22Rv1 (cell line): ENCODE results near the gene MAN1C1.

ENCODE experiments used
- ZFX ChIP-seq: fragments of 450-650 bp; IDR thresholded peaks from 2 replicates; pipeline ENCODE4 v1.6.1; 2017; ENCODE audit warnings: antibody characterized with exemption, borderline replicate concordance
- TF ChIP-seq, protein P1 (sequence below): fragments of 450-650 bp; IDR thresholded peaks from 2 replicates; pipeline ENCODE4 v1.5.1; 2017; ENCODE audit warnings: mild to moderate bottlenecking

DNA sequence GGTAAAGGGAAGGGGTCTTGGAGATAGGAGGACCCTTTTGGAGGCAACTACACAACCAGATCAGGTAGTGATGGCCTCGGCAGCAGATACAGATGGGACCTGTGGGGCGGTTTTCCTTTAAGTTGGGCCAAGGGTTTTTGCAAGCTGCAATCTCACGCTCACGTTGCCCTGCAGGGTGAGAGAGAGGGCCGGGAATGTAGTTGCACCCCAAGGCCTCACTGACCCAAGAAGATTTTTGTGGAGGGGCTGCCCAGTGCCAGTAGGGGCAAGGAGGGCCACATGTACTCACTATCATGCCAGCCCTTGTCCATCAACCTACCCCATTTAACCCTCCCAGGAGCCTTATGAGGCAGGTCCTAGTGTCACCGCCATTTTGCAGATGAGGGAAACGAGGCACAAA is 125.7 kb downstream of the MAN1C1 start:
- TF ChIP-seq, protein P1, sequence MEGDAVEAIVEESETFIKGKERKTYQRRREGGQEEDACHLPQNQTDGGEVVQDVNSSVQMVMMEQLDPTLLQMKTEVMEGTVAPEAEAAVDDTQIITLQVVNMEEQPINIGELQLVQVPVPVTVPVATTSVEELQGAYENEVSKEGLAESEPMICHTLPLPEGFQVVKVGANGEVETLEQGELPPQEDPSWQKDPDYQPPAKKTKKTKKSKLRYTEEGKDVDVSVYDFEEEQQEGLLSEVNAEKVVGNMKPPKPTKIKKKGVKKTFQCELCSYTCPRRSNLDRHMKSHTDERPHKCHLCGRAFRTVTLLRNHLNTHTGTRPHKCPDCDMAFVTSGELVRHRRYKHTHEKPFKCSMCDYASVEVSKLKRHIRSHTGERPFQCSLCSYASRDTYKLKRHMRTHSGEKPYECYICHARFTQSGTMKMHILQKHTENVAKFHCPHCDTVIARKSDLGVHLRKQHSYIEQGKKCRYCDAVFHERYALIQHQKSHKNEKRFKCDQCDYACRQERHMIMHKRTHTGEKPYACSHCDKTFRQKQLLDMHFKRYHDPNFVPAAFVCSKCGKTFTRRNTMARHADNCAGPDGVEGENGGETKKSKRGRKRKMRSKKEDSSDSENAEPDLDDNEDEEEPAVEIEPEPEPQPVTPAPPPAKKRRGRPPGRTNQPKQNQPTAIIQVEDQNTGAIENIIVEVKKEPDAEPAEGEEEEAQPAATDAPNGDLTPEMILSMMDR = no peak
- no peak for TF ChIP-seq ZFX
